Stimulated activated CD4-positive, alpha-beta T cell treated with anti-CD3 and anti-CD28 coated beads, Interleukin-1b, Interleukin-23, amount 100 ng/mL, for 1 hour (primary cell): ENCODE measurements around the gene TNXB.
"Not testable (repeated sequence)": the region's sequence is repeated elsewhere in the genome, so short reads cannot be mapped to it uniquely, and the experiment has no call there.

Source experiments
- DNase-seq, 2 donors: peaks; one replicate each; pipeline ENCODE4 v3.0.0-alpha.2; 2020; ENCODE audit warnings: low read depth in 2 of 2

TNXB gene

GRCh38 chr6:32086661-32087573 lies 22.2 kb downstream of the TNXB start:
- DNase-seq = no peak

DNA sequence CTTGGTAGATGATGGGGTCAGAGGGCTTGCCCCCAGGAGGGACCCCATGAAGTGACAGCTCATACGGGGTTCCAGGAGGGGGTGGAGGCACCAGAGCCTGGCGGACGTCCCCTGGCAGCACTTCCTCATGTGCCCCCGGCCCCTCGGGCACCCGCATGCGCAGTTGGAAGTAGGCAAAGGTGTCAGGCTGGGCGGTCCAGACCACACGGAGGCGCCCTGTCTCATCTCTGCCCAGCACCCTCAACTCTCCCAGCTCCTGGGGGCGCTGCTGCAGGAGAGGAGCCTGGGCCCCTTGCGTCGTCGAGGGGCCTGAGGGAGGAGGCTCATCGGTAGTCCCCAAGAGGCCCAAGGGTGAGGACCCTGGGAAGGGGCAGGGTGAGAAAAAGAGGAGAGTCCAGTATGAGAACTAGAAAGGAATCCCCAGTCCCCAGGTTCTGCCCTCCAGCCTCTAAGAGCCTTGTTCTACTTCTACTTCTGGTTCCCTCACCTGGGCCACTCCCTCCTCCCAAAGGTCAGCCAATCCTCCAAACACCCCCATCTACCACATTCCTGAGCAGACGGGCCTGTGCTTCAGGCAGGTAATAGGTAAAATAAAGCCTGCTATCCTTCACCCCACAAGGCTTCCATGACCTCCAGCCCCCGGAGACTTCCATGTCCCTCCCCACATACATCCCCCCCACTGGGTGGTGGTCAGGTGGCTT lies 23.2 kb downstream of the TNXB start:
- DNase-seq = no peak

DNA sequence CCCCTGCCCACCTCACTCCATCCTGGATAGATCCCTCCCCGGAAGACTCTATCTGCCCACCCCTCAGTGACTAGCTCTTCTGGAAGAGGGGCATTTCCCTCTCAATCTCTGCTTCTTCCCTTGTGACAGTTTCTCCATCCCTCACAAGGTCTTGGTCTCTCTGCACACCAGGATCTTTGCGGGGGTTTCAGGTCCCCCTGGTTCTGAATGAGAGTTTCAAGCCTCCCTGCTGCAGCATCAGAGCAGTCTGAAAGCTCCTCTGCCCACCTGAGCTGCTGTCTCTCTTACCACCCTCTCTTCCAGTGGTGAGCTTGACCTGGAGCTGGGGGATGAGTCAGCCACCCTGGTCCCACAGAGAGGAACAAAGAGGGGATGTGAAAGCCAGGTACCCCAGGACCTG lies 24.4 kb downstream of the TNXB start:
- no peak for DNase-seq

DNA sequence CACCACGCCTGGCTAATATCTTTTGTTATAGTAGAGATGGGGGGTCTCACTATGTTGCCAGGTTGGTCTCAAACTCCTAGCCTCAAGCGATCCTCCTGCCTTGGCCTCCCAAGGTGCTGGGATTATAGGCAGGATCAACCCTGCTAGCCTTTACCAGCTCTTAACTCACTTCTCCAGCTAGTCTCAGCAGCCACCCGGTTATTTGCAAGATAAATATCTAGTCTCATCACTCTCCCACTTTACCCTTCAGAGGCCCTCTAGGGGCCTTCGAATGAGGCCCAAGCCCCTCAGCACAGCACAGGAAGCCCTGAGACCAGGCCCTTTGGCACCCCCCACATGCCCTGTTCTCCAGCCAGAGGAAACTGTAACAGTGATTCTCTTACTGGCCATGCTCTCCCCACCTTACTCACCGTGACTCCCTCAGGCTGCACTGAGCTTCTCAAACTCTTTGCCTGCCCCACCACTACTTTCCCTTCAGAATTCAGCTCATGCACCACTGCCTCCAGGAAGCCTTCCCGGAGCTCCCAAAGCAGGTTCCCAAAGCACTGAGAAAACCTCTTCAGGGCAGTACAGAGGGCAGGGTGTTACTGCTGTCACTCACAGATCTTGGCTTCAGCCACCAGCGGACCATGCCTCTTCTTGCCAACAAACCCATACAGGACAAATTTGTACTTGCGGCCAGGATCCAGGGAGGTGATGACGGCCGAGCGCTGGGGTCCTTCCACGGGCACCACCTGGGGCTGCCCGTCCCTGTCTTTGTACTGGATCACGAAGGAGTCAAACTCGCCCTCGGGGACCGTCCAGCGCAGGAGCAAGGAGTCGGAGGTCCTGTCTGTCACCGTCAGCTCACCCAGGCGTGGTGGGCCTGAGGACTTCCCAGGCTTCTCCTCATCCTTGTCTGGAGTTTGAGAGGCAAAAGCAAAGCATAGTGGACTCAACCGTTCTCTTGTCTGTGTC lies 25.0 kb downstream of the TNXB start:
- DNase-seq = no peak

- DNase-seq = no peak
These were observed 26.2 kb downstream of the TNXB start for GRCh38 chr6:32082935-32083334.

GRCh38 chr6:32082478-32082877 lies 26.7 kb downstream of the TNXB start:
- DNase-seq = no peak

DNA sequence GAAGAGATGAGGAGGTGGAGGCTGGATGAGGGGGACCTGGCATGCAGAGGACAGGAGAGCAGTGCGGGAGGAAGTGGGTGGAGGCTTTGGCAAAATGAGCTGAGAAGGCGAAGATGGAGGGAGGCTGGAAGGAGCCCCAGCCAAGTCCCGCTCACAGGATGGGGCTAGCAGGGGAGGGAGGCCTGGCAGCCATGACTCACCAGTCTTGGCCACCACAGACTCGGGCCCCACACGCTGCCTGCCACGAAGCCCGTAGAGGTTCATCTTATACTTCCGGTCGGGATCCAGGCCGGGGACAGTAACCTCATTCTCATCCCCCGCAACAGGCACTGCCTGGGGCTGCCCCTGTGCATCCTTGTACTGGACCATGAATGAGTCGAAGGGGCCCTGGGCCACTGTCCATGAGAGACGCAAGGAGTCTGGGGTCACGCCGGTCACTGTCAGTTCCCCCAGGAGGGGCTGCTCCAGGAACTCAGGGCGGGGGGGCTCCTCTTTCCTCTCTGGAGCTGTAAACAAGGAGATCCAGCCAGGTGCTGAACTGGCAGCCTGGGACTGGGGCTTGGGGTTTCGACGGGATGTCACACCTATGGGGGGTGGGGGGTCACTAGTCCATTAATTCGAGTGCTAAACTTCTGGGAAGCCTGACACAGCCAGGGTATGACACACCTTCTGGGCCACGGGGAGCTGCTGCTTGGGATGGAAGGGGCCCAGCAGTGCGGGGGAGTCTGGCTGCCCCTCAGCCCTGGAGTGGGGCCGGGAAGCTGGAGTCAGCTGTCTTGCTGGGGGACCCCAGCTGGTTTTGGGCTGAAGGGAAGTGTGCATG lies 27.8 kb downstream of the TNXB start:
- no peak for DNase-seq

DNA sequence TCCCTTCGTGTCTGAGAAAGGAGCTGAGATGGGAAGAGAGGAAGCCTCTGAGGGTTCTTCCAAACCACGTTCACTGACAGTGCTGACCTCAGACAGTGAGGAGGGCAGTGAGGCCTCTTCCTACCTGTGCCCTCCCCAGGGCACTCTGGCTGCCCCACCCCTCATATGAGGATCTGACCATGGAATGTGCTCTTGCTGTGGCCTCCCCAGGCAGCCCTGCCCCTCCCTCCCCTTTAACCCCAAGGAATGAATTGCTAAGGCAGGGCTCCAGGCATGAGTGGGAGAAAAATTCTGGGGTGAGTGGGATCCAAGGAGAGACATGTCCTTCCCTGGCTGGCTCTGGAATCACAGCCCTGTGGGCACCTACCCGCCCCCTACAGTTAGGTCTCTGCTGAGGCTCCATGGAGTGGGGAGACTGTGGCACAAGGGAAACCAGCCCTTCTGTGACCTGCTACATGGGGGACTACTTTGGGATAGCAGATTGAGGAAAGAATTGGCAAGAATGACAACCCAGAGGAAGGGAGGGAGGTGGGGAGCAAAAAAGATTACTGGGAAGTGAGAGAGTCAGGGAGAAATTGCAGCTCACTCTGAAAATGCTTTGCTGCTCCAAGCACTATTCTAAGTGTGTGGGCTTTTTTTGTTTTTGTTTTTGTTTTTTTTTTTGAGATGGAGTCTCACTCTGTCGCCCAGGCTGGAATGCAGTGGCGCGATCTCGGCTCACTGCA lies 29.4 kb downstream of the TNXB start:
- DNase-seq = no peak

- no peak for DNase-seq
These were observed 32.8 kb downstream of the TNXB start for GRCh38 chr6:32076321-32076809.

DNA sequence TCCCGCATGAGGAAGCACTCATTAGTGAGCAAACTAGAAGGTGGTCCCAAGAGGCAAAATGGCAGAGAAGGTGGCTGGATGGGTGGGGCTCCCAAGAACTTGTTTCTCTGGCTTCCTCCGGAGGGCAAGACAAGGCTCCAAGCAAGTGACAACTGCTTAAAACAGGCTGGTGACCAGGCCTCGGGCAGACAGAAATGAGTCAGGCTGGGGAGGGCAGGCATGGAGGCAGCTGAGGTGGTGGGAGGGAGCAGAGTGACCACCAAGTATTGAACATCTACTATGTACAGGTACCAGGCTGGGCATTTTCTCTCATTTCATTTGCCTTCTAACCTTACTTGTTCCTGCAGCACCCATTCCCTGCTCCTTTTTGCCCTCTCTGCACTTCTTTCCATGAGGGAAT lies 33.4 kb downstream of the TNXB start:
- no peak for DNase-seq

- no peak for DNase-seq
These were observed 34.1 kb downstream of the TNXB start for GRCh38 chr6:32074996-32075532.

- DNase-seq = no peak
These were observed 35.5 kb downstream of the TNXB start for GRCh38 chr6:32073613-32074012.

DNA sequence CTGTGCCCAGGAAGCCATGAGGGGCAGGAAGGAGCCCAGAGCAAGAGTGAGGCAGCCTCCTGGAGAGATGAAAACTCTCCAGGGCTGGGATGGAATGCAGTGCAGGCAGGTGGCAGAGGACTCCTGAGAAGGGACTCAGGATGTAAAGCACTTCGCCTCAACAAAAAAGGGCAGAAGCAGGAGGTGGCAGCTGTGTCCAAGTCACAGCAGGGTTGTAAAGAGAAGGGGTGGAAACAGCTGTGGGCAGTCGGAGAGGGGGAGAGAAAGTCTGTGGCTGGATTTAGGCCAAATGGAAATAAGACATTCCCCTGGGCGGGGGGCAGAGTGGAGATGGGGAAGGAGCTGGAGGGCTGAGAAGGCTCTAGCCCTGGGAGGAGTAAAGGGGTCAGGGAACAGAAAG lies 36.0 kb downstream of the TNXB start:
- no peak for DNase-seq

DNA sequence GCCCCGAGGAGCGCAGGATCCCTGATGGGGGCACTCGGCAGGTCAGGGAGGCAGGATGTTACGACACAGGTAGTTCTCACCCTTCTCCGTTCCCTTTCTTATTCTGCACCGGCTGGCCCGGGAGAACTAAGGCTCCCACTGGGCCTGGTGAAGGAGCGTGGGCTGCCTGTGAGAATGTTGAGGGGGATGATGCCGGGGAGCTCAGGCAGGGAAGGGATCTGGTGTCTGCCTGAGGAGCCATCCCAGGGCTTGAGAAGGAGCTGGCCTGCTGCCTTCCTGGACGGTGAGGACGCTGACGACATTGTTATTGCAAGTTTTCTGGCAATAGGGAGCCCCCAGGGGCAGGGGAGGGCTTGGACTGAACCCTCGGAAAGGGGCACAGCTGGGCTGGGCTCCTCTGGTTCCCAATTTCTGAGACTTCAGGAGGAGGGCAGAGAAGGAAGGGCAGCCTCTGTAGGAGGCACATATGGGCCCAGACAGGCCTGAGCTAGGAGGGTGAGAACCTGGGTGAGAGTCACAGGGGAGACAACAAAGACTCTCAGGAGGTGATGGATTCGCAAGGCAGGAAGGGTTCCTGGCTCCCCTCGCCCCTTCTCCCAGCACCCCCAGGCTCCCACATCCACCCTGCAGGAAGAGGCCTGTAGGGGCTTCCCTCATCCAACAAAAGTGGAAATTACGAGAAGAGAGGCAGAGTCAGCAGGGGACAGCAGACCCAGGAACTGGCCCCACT lies 38.2 kb downstream of the TNXB start:
- DNase-seq = no peak

GRCh38 chr6:32069878-32070515 lies 39.1 kb downstream of the TNXB start:
- no peak for DNase-seq

- DNase-seq = no peak
These were observed 39.7 kb downstream of the TNXB start for GRCh38 chr6:32069460-32069859.

- DNase-seq = no peak
These were observed 40.3 kb downstream of the TNXB start for GRCh38 chr6:32068867-32069266.

DNA sequence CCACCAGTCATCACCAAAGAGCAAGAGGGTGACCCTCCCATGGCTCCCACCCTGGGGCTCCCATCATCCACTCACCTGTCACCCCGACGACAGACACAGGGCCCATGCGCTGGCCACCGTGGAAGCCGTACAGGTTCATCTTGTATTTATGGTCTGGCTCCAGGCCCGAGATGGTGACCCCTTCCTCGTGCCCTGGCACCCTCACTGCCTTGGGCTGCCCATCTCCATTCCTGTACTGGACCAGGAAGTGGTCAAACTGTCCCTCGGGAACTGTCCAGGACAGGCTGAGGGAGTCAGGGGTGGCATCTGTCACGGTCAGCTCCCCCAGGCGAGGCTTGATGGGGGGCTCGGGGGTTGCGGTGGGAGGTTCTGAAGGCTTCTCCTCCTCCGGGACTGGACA lies 40.8 kb downstream of the TNXB start:
- not testable (repeated sequence) for DNase-seq

DNA sequence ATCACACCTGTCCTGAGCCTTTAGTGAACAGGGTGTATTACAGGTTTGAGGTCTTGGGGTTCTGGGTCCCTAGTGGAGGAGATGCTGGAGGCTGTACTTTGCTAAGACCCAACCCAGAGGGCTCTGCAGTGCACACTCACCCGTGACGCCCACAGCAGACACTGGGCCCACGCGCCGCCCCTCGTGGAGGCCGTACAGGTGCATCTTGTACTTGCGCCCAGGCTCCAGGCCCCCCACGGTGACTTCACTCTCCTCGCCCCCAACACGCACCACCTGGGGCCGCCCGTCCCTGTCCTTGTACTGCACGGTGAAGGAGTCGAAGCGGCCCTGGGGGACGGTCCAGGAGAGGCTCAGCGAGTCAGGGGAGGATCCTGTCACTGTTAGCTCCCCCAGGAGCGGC lies 41.6 kb downstream of the TNXB start:
- not testable (repeated sequence) for DNase-seq
